A673 (cell line): ENCODE data around the gene RNF175. TPM values are rescaled to one million over a fixed set of nuclear protein-coding genes. Genes with fewer than 3 reads are reported as not detected.
A peak's percentile ranks its signal among the peaks of the same experiment; 100 is the strongest.

Source experiments
- BruUV-seq: library from RNA; stranded (reverse); fragments of 400-500 nt; replicated peaks from 2 replicates; lab custom pipeline; 2021; lab: Mats Ljungman, UMichigan
- CTCF ChIA-PET: fragments of 300-600 bp; sonication (Branson Sonifier 250); formaldehyde crosslinking; loops from one replicate; lab custom pipeline; 2022; ENCODE audit warnings: antibody characterized with exemption; lab: Charles Lee
- POLR2A ChIA-PET: fragments of 300-600 bp; sonication (Branson Sonifier 250); formaldehyde crosslinking; loops from one replicate; lab custom pipeline; 2022; ENCODE audit warnings: antibody characterized with exemption; ENCODE audit not compliant: low non-redundant PET; lab: Charles Lee
- DNase-seq: peaks from one replicate; pipeline ENCODE4 v3.0.0-alpha.2; 2015; ENCODE audit warnings: low spot score
- H3K27ac ChIP-seq: fragments of 200-600 bp; sonication (generic); 2 replicates; pipeline ENCODE4 v1.5.1; 2016; ENCODE audit warnings: mixed run types, low read depth, mild to moderate bottlenecking, mixed read lengths, antibody characterized with exemption, low read length; ENCODE audit not compliant: poor library complexity, severe bottlenecking
- H3K27me3 ChIP-seq: fragments of 200-600 bp; sonication (generic); replicated peaks from 2 replicates; pipeline ENCODE4 v1.6.1; 2017; ENCODE audit warnings: mixed run types, low read depth, mild to moderate bottlenecking, mixed read lengths, antibody characterized with exemption, low read length; ENCODE audit not compliant: insufficient read depth, poor library complexity
- H3K36me3 ChIP-seq: fragments of 200-600 bp; sonication (generic); 2 replicates; pipeline ENCODE4 v1.6.1; 2016; ENCODE audit warnings: mixed run types, mild to moderate bottlenecking, mixed read lengths, antibody characterized with exemption, low read length; ENCODE audit not compliant: insufficient read depth, poor library complexity, severe bottlenecking
- H3K4me1 ChIP-seq: fragments of 200-600 bp; sonication (generic); 2 replicates; pipeline ENCODE4 v1.6.1; 2017; ENCODE audit warnings: mixed run types, mild to moderate bottlenecking, mixed read lengths, antibody characterized with exemption, low read length; ENCODE audit not compliant: insufficient read depth, poor library complexity, severe bottlenecking
- H3K4me3 ChIP-seq: fragments of 200-600 bp; sonication (generic); 2 replicates; pipeline ENCODE4 v1.5.1; 2016; ENCODE audit warnings: low read depth, mixed run types, mild to moderate bottlenecking, mixed read lengths, low read length; ENCODE audit not compliant: poor library complexity, severe bottlenecking
- H3K9me3 ChIP-seq: fragments of 200-600 bp; sonication (generic); 2 replicates; pipeline ENCODE4 v1.6.1; 2016; ENCODE audit warnings: mixed run types, low read depth, mild to moderate bottlenecking, mixed read lengths, antibody characterized with exemption, low read length; ENCODE audit not compliant: poor library complexity, severe bottlenecking
- EZH2 ChIP-seq: fragments of 200-600 bp; sonication (generic); IDR thresholded peaks from 2 replicates; pipeline ENCODE4 v1.6.1; 2017; ENCODE audit warnings: borderline replicate concordance, low read depth, mild to moderate bottlenecking, mixed read lengths, antibody characterized with exemption, low read length; ENCODE audit not compliant: poor library complexity, severe bottlenecking
- intact Hi-C: fragments of 100-400 bp; cut with micrococcal nuclease; formaldehyde crosslinking; loops from one replicate; pipeline ENCODE4 v1.10.0; 2022; ENCODE audit not compliant: unreplicated experiment
- total RNA-seq: library from RNA; stranded (reverse); gene quantifications from 2 replicates; pipeline ENCODE4 v1.2.3, GENCODE V29; 2021
- TF ChIP-seq, protein P1 (sequence below): fragments of 300-800, 200-600 bp; sonication (generic); conservative IDR thresholded peaks from 2 replicates; pipeline ENCODE4 v1.5.1; 2017; ENCODE audit warnings: low read depth, mild to moderate bottlenecking, antibody characterized with exemption, low read length, moderate library complexity, mixed read lengths

The RNF175 gene
- total RNA-seq, 1 experiment from 2014 or later: 6.8 TPM

DNA sequence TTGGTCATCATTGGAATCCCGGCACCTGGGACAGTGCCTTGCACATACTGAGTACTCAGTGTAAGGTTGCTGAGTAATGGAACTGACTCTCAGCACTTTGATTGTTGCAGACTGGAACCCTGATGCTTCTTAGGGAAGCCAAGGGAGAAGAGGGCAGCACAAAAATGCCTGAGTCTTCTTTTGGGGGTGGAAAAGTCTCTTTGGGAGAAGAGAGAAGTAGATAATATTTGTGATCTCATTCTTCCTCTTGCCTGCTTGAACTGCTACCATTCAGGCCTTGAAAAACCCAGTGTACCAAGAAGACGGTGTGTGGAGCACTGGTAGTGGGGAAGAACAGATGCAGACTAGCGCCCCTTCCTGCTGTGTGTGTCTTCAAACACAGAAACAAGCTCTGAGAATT, 16.8 kb upstream of the RNF175 start:
- TF ChIP-seq EZH2: no peak
- TF ChIP-seq, protein P1, sequence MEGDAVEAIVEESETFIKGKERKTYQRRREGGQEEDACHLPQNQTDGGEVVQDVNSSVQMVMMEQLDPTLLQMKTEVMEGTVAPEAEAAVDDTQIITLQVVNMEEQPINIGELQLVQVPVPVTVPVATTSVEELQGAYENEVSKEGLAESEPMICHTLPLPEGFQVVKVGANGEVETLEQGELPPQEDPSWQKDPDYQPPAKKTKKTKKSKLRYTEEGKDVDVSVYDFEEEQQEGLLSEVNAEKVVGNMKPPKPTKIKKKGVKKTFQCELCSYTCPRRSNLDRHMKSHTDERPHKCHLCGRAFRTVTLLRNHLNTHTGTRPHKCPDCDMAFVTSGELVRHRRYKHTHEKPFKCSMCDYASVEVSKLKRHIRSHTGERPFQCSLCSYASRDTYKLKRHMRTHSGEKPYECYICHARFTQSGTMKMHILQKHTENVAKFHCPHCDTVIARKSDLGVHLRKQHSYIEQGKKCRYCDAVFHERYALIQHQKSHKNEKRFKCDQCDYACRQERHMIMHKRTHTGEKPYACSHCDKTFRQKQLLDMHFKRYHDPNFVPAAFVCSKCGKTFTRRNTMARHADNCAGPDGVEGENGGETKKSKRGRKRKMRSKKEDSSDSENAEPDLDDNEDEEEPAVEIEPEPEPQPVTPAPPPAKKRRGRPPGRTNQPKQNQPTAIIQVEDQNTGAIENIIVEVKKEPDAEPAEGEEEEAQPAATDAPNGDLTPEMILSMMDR: no peak
- BruUV-seq: no TSS peak
- no peak overlapping the region for H3K4me3 ChIP-seq
- ChIA-PET POLR2A (no interaction called here), CTCF (interaction anchor here (1.1 kb wide), 1 partner anchor 9 kb away, joined by 3 read pairs; no protein-coding TSS in a partner anchor)
- no peaks in the 10 kb centered on the region for H3K27me3 ChIP-seq
- H3K9me3 ChIP-seq: no peaks in the 10 kb centered on the region
- H3K36me3 ChIP-seq: no peaks in the 10 kb centered on the region
- intact Hi-C loops: no loop called here
- H3K27ac ChIP-seq: no peak overlapping the region
- DNase-seq: no peak
- peaks cover 2% of the 10 kb centered on the region for H3K4me1 ChIP-seq

DNA sequence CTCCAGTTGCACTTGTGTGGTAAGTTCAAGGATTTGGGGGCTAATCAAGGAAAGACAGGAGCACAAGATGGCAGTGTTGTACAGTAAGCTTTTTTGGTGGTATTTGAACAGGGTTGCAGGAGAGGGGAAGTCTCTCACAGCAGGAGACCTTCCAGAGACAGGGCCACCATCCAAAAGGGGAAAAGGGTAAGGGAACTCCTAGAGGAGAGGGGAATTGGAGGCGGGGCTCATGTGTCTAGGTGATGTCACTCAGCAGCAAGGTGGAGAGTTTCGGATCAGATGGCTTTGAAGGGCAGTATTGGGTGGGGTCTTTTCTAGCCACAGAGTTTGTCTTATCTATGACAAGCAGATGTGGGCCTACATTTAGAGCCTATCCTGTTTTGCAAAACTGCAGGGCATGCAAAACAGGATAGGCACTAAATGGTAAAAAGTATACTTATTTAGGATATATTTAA, 13.4 kb upstream of the RNF175 start:
- no peak overlapping the region for H3K27ac ChIP-seq
- POLR2A ChIA-PET: no interaction called here
- intact Hi-C loops: loop anchor here (5.0 kb wide), 2 partner anchors 249 to 734 kb away; no protein-coding TSS in a partner anchor

DNA sequence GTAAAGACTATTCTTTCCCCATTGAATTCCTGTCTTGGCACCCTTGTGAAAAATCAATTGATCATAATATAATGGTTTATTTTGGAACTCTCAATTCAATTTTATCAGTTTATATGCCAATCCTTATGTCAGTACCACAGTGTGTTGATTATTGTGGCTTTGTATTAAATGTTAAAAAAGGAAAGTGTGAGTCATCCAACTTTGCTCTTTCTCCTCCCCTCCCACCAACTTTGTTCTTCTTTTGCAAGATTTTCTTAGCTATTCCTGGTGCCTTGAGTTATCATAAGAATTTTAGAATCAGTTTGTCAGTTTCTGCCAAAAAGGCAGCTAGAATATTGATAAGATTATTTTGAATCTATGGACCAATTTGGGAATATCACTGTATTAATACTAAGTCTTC, 11.2 kb upstream of the RNF175 start:
- BruUV-seq: no TSS peak
- TF ChIP-seq, protein P1: no peak
- no peak for TF ChIP-seq EZH2
- intact Hi-C loops: loop anchor here (5.0 kb wide), 2 partner anchors 251 to 736 kb away; no protein-coding TSS in a partner anchor
- Histone ChIP-seq H3K27ac (no peak overlapping the region), H3K4me3 (no peak overlapping the region), H3K9me3 (no peaks in the 10 kb centered on the region), H3K27me3 (no peaks in the 10 kb centered on the region), H3K4me1 (no peaks in the 10 kb centered on the region), H3K36me3 (no peaks in the 10 kb centered on the region)
- ChIA-PET CTCF (no interaction called here), POLR2A (no interaction called here)
- DNase-seq: no peak

More for the DNA sequence above, 13.4 kb upstream of the RNF175 start:
- Histone ChIP-seq H3K27me3 (no peaks in the 10 kb centered on the region), H3K36me3 (no peaks in the 10 kb centered on the region), H3K9me3 (no peaks in the 10 kb centered on the region), H3K4me3 (no peak overlapping the region), H3K4me1 (no peaks in the 10 kb centered on the region)
- TF ChIP-seq EZH2: no peak
- TF ChIP-seq, protein P1: peak; percentile 47
- DNase-seq: peak; percentile 45
- CTCF ChIA-PET: no interaction called here
- no TSS peak for BruUV-seq
